Measurements from ENCODE around the gene WNT8A.
"Not testable (repeated sequence)": the region's sequence is repeated elsewhere in the genome, so short reads cannot be mapped to it uniquely, and the experiment has no call there.

Gene WNT8A, protein sequence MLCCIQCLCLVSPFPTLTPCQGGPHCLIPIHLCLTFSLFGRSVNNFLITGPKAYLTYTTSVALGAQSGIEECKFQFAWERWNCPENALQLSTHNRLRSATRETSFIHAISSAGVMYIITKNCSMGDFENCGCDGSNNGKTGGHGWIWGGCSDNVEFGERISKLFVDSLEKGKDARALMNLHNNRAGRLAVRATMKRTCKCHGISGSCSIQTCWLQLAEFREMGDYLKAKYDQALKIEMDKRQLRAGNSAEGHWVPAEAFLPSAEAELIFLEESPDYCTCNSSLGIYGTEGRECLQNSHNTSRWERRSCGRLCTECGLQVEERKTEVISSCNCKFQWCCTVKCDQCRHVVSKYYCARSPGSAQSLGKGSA

DNA sequence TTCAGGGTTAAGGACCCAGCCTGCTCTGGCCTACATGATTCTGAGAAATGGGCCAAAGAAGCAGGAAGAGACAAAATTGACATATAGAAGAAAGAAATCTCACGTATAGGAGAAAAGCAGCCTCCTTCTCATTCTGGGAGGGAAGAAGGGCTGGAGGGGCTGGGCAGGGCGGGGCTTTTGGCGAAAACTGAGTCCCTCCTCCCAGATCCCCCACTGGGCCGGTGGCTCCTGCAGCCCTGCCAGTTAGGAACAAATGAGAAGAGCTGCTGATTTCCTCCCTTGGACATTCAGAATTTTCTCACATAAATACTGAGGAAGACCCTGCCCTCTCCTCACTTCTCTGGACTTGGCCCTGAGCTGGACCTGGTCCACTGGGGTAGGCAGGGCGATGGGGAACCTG, at the start of gene WNT8A:
Gene WNT8A (plus strand): TSS at position 332 of the 400 bp plus-strand sequence. CDS start 95 bp downstream, outside the sequence.
- DNase-seq = no peak

DNA sequence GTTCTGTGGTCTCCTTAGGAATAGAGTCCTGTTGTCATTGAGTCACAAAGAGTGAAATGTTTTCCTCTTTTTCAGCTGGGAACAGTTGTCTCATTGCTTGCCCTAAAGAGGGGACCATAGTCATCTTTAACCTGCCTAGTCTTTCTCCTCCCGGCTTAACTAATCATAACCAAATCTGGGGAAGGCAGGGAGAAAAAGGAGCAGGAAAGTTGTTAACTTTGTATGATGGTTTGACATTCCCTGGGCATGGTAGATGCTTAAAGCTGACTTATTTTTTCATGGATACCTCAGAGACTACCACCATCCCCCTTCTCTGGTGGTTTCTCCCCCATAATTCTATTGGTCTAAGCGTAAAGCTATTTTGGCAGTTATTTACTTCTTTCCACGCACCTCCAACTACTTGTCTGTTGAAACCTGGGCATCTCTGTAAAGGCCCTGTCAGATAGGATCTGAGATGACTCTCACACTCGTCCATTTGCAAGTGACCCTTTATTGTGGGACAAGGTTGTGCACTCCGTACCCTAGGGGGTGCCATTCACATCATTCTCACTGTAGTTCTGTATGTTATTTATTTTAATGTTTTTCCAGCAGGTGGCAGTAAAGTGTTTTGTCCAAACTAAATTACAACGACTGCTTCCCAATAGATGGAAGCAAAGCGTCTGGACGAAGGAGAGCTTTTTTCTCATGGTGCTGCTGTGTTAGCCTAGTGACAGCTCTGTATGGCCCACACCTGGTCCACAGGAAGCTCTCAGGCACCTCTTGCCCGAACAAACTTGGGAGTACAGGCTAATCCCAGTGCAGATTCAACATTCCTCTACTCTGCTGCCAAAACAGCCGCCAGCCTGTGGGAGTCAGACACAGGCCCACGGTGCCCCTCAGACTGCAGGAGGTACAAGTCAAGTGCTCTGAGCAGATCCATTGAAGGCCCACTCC, 48.0 kb upstream of the WNT8A start:
- peak; percentile 28 for DNase-seq

DNA sequence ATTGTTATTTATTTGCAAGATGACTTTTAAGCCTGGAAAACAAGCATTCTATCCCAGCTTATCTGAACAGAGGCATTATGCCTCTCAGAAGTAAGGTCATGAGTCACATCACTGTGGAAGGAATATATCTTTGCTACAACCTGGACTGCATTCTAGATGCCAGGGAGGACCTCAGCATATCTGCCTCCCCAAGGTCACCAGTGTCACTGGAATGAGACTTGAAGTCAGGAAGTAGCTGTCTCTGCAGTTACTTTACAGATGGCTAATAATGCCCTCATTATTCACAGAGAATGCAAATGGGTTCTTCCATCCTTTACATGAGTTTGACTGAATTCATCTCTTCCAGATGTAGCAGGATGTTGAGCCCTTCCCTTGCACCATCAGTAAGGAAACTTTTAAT, 46.6 kb upstream of the WNT8A start:
- DNase-seq = no peak

DNA sequence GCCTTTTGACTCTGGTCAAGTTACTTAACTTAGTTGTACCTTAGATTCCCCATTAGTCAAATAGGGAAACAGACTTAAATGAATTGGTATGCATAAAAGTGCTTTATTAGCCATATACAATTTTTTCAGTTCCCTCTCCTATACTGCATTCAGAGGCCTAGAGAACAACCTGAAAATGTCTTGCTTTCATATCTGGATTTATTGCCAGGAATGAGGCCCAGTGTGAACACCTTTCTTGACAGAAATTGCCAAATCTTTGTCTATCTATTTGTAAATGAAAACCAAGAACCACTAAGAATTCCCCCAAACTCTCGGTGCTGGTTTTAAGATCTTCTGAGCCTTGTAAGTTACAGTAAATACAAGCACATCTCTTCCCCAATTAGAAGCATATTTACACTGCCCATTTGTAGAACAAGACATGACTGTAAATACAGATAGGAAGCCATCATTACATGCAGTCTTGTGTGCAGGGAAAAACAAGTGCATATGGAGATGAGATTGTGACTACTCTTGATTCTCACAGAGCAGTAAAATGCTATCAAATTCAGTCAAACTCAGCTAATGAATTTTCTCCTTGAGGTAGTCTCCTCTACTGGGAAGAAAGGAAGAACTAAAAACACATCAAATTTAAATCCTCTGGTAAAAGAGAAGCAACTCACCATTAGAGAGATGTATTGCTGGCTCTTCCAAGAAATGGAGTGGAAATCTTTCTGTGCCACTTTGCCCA, 45.8 kb upstream of the WNT8A start:
- no peak for DNase-seq

DNA sequence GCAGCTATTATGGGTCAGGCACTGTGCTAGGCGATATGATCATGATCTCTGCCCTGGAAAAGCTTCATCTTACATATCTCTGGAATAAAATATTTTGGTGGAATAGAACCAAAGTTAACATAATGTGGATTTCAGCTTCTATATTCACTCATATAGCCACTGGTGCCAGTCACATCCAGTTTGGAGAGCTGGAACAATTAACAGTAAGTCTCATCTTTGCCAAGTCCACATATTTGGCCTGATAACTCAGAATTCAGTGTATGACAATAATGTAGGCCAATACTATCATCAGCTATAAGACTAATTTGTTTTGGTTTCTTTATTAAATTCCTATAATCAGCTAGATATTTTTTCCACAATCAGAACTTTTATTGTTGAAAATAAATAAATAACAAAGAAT, 45.0 kb upstream of the WNT8A start:
- DNase-seq = no peak

DNA sequence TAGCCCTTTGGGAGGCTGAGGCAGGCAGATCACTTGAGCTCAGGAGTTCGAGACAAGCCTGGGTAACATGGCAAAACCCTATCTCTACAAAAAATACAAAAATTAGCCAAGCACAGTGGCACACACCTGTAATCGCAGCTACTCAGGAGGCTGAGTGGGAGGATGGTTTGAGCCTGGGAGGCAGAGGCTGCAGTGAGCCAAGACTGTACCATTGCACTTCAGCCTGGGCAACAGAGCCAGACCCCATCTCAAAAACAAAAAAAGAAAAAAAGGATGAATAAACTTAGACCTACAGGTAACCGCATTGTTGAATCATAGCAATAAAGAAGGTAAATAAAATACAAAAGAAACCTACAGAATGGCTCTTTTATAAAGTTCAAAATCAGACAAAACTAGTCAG, 38.5 kb upstream of the WNT8A start:
- not testable (repeated sequence) for DNase-seq

DNA sequence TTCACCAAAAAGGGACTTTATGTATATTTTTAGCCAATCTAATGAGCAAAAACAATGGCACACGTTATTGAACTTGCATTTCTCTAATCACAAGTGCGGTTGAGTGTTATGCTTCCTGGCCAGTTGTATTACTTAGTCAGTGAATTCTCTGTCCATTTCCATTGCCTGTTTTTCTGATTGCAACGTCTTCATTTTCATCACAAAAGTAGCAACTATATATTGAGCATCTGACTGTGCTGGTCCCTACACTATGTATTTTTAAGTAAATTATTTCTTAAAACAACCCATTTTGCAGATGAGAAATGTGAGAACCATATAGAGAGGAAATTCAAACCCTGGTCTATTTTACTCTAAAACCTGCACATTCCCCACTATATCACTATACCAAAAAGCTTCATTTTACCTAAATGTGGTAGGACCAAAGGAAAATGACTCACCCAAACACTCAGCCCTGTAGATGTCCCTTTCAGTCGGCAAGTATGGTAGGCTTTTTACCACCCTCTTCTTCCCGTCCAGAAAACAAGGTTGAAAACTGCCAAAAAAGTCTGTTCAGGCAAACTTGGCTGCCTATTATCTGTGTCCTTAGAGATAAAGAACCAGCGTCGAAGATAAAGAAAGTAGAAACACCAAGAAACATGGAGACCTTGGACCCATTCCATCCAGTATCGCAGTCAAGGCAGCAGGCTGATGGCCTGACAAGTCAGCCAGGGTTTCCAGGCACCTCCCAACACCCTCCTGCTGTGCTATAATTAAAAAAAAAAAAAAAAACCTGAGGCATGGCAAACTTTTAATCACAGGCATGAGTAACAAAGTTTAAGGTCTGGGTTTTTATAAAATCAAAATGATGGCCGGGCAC, 32.2 kb upstream of the WNT8A start:
- no peak for DNase-seq

DNA sequence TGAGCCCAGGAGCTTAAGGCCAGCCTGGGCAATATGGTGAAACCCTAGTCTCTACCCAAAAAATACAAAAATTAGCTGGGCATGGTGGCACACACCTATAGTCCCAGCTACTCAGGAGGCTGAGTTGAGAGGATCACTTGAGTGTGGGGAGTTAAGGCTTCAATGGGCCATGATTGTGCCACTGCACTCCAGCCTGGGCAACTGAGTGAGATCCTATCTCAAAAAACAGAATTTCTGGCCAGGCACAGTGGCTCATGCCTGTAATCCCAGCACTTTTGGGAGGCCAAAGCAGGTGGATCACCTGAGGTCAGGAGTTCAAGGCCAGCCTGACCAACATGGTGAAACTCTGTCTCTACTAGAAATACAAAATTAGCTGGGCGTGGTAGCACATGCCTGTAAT, 31.1 kb upstream of the WNT8A start:
- not testable (repeated sequence) for DNase-seq

DNA sequence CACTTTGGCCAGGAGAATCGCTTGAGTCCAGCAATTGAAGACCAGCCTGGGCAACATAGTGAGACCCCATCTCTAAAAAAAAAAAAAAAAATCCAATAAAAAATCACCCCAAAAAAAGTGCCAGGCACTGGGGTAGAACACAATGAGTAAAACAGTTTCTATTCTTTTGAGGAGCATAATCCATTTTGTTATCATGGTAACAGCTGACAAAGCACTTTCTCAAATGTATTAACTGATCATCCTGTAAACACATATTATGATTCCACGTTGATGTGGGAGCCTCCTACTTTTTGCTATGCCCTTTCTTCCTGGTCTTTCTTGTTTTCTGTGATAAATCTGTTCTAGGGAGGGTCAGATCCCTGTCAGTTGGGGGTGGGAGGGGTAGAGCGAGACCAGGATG, 30.3 kb upstream of the WNT8A start:
- DNase-seq = no peak

DNA sequence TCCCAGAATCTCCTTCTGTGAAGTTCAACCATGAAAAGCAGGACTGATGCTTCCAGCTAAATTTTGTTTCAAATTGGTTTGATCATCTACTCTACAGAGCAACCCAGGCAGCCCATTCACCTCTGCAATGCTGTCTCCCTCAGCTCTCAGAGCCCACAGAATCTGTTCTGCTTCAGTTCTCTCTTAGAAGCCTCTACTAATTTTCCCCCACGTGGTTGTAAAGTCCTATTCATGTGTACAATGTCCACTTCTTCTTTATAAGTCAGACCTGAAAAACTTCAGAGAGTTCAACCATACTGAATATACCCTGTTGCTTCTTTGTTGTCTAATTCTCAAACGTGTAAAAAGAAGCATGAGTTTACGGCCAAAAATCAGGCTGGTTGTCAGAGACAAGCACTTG, 29.6 kb upstream of the WNT8A start:
- DNase-seq = no peak

DNA sequence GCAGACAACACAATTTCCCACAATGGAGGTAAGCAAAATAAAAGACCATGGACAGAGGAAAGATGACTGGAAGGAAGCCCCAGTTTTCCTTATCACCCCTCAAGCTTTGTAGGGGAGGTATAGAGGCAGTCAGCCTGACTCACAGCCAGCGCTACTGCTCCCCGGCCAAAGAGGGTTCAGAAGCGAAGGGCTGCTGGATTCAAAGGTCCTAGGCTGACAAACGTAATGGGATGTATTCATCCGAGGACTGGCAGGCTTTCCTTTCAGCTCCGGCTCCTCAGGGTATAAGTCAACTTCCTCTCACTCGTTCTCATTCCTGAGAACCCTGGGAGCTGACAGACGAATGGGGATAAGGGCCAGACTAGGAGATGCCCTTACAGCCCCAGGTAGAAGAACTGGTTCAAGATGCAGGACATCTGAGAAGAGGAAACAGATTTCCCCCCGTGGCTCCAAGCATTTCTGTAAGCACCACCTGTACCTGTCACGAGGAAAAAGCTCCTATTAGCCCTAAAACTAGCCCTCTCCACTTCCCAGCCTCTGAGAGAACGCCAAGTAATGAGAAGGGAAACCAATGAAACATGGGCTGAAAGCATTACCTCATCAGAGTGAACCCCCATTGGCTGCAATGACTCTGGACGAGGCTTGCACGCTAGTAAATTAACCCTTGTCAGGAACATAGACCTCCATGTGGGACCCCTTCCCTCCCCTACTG, 28.8 kb upstream of the WNT8A start:
- no peak for DNase-seq

DNA sequence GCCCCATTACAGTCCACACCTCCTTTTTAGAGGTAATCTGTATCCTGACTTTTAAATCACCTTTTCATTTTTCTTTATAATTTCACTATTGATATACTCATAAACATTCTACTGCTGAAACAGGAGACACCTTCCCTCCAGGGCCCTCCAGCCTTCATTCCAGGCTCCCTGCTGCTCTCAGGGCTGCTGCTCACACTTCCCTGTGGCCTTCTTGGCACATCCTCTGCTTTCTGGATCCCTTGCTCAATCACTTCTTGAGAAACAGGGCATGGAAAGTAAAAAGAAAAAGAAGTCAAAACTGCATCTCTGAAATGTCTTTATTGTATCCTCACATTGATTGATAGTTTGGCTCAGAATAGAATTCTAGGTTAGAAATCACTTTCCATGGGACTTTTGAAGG, 19.3 kb upstream of the WNT8A start:
- no peak for DNase-seq

DNA sequence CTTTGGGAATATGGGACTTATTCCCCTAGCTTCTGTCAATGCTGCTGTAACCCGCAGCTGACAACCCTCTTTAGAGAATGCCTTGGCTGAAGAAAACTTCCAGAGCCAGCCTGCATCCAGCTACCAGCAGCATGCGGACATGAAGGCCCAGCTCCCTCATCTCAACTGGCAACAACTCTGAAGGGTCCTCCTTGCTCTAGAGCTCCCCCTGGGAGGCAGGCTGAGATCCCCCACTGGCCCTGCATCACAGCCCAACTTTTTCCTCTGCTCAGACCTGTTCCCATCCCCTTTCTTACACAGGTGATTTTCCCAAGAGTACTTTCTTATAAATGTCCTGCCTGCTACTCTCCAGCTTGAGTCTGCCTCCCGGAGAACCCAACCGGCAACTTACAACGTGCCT, 18.7 kb upstream of the WNT8A start:
- DNase-seq = no peak

DNA sequence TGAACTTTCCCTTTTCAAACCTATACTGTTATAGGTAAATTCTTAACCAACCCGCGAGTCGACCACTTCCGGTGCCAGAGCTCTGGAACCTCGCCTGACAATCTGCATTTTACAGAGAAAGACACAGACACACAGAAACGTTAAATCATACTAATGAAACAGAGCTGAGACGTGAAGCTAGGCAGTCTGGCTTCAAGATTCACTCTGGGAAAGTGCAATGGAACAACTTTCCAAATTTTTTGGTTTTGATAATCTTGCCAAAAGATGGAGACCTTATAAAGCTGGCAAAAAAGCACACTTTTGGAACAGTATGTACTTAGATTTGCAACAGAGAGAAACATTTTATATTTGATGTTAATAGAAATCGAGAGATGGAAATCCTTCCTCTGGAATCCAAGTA, 15.9 kb upstream of the WNT8A start:
- no peak for DNase-seq

DNA sequence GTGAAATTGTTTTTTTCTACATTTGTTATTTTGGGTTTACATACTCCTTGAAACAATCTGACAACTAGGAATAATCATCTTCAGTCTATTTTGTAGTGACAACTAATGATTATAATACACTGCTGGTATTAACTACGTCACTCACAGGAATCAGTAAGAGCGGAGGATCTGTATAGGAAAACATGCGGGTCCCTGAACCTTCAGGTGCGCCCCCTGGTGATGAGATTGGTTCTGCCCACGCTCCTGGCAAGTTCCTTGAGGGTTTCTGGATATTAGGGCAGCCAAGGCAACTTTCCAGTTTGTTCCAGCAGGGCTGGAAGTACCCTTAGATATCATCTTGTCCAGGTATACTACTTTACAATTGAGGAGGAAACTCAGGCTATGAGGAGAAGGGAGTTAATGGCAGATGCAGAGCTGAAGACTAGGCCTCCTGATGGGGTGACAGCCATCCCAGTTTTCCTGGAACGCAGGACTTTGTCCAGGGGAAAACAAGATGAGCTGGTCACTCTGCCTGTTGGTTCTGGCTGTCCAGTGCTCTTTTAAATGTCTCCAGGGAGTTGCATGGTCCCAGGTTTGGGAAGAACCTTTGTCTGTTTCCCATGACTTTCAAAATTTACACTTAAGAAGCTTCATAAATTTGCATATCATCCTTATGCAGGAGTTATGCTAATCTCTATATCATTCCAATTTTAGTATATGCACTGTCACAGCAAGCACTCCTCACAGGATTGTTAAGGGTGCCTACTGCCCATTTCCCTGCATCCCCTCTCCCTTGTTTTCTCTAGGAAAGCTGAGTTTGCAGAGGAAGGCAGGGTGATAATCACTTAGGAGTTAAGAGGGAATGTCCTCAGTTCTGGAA, 14.9 kb upstream of the WNT8A start:
- peak; percentile 25 for DNase-seq

DNA sequence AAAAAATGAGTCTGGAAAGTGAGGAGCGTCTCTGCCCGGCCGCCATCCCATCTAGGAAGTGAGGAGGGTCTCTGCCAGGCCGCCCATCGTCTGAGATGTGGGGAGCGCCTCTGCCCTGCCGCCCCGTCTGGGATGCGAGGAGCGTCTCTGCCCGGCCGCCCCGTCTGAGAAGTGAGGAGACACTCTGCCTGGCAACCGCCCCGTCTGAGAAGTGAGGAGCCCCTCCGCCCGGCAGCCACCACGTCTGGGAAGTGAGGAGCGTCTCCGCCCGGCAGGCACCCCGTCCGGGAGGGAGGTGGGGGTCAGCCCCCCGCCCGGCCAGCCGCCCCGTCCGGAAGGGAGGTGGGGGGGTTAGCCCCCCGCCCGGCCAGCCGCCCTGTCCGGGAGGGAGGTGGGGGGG, 13.8 kb upstream of the WNT8A start:
- DNase-seq = not testable (repeated sequence)

DNA sequence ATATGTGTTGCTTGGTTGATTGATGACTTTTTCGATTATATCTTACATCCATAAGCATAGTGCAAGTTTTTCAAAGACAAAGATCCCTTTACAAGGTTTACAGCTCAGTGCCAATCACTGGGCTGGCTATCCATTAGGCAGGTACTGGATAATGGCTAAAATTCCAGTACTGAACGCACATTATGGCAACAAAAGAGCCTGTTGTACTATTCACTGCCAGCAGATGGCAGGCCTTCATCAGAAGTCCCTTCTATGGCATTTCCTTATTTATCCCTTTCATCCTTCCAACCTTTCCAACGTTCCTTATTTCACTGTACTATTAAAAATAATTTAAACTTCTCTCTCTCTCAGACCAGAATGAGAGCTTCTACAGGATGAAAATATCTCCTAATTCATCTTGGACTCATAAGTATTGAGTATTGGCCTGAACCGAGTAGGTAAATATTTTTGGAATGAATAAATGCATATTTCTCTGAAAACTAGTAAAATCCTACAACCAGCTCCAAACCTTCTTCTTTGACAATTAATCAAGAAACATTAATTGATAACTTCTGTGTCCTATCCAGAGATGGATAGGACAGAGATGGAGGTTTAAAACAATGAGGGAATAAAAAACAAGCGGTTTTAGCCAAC, 6.7 kb upstream of the WNT8A start:
- peak; percentile 13 for DNase-seq

DNA sequence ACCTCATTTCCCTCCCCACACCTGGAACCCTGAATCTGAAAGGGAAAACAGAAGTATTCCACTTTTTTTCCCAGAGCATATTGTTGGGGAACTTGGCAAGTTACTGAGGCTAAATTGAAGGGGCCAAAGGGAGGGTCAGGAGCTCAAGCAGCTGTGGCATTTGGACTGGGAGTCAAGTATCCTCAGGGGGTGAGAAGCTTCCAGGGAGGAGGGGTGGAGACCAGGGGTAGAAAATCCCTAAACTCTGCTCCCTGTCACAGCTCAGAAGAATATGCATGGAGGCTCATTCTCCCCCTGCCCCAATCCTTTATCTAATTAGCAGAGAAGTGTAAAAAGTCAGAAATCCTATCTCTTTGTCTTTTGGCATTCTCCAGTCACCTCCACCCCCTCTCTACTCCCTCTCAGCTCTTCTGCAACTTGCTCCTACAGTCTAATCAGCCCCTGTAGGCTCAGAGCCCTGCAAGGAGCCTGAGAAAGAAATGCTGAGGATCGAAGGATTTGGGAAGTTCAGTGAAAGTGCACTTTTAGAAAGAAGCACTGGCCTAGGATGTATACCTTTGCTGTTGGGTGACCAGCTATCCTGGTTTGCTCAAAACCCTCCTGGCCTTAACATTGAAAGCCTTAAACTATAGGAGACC, 5.7 kb upstream of the WNT8A start:
- DNase-seq = no peak

DNA sequence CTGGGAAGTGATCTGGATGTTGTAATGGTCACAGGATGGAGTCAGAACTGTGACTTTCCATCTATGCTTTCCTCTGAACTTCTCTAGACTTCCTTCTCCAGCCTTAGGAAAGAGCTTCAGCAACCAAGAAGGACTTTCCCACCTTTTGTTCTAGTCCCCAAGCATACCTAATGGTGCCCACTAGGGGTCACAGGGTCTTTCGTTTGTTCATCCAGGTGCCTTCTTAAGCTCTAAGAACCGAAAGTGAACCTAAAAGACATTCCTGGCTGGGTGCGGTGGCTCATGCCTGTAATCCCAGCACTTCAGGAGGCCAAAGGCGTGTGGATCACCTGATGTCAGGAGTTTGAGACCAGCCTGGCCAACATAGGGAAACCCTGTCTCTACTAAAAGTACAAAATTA, 1.8 kb upstream of the WNT8A start:
- DNase-seq = no peak

DNA sequence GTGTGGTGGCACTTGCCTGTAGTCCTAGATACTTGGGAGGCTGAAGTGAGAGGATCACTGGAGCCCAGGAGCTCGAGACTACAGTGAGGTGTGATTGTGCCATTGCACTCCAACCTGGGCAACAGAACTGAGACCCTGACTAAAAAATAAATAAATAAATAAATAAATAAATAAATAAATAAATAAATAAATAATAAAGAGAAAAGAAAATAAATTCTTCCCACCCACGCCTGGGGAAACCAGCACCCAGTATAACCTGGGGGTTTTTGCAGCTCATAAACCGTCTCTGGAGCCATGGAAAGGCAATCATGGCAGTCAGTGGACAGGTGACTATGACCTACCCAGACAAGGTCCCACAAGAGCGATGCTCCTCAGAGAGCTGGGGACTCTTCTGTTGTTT, 7.9 kb downstream of the WNT8A start:
- DNase-seq = no peak
